HG03045 (cell line): Measurements from ENCODE around the gene DHX34.
"Not testable (repeated sequence)": the region's sequence is repeated elsewhere in the genome, so short reads cannot be mapped to it uniquely, and the experiment has no call there.

Experiments
- ATAC-seq: cut with Tn5 transposase; IDR thresholded peaks from one replicate; pipeline ENCODE4 v1.9.1; 2021; ENCODE audit warnings: mild to moderate bottlenecking, moderate library complexity; ENCODE audit not compliant: unreplicated experiment

The DHX34 gene

GRCh38 chr19:47388721-47389120 is 39.6 kb downstream of the DHX34 start:
- ATAC-seq: not testable (repeated sequence)

GRCh38 chr19:47389150-47389556 is 40.0 kb downstream of the DHX34 start:
- ATAC-seq: no peak

DNA sequence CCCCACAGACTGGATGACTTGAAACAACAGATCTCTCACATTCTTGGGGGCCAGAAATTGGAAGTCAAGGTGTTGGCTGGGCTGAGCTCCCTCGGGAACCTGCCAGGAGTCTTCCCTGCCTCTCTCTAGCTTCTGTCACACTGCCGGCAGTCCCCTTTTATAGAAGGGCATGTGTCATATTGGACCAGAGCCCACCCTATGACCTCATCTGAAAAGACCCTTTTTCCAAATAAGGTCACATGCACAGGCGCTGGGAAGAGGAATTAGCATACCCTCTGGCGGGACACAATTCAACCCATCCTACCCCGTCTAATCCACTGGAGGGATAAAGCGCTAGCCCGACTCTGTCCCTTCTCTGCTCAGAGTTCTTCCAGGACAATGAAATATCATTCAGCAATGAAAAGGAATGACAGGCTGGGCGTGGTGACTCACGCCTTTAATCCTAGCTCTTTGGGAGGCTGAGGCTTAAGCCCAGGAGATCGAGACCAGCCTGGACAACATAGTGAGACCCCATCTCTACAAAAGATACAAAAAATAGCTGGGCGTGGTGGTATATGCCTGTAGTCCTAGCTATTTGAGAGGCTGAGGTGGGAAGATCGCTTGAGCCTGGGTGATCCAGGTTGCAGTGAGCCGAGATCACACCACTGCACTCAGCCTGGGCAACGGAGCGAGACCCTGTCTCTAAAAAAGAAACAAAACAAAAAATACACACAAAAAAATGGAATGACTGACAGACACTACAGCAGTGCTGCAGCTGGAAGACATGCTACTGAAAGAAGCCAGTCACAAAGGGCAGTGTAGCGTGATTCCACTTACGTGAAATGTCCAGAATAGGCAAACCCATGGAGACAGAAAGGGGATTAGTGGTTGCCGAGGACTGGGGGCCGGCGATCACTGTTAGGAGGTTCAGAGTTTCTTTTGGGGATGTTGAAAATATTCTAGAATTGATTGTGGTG is 41.7 kb downstream of the DHX34 start:
- no peak for ATAC-seq

DNA sequence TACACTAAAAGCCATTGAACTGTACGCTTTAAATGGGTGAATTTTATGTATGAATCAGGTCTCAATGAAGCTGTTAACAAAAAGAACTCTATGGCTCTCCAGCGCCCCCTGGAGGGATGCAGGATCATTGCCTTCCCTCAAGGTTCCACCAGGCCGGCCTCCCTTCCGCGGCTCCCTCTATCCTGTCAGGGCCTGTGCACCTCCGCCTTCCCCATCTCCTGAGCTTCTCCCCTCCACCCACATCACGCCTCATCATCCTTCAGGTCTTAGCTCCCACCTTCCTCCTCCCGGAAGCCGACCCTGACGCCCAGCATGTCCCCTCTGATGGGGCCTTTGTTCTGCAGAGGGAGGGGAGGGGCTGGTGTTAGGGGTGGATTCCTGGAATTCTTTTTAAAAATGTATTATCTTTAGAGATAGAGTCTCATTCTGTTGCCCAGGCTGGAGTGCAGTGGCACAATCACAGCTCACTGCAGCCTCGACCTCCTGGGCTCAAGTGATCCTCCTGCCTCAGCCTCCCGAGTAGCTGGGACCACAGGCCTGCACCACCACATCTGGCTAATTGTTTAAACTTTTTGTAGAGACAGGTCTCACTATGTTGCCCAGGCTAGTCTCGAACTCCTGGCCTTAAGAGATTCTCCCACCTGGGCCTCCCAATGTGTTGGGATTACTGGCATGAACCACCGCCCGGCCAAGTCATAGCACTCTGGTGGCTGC is 42.6 kb downstream of the DHX34 start:
- ATAC-seq: no peak

GRCh38 chr19:47398707-47399597 is 49.8 kb downstream of the DHX34 start:
- no peak for ATAC-seq

DNA sequence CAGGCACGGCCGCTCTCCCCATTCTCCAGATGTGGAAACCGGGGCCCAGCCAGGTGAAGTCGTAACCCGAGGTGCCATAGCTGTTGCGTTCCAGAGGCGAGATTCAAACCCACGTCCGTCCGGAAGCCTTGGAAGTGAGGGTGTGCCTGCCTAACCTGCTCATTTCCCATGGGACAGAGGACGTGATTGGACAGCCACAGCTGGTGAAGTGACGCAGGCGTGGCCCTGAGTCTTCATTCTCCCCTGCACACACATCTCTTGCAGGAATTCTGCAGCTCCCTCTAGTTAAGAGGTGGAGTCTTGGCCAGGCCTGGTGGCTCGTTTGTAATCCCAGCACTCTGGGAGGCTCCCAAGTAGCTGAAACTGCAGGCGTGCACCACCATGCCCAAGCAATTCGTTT is 53.4 kb downstream of the DHX34 start:
- ATAC-seq: no peak

GRCh38 chr19:47404334-47405196 is 55.5 kb downstream of the DHX34 start:
- no peak for ATAC-seq

DNA sequence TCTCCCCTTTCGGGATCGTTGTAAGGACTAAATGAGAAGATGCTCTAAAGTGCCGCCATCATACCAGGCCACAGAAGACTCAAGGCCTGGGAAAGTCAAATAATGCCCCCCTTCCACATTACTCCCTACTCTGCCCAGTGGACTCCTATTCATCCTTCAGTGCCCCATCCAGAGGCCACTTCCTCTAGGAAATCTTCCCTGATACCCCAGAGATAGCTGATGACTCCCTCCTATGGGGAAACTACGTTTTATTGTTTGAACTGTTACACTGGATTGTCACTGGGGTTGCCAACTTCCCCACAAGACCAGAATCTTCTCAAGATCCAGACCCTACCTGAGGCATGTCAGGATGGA is 56.1 kb downstream of the DHX34 start:
- ATAC-seq: no peak

GRCh38 chr19:47405854-47406417 is 56.8 kb downstream of the DHX34 start:
- no peak for ATAC-seq

DNA sequence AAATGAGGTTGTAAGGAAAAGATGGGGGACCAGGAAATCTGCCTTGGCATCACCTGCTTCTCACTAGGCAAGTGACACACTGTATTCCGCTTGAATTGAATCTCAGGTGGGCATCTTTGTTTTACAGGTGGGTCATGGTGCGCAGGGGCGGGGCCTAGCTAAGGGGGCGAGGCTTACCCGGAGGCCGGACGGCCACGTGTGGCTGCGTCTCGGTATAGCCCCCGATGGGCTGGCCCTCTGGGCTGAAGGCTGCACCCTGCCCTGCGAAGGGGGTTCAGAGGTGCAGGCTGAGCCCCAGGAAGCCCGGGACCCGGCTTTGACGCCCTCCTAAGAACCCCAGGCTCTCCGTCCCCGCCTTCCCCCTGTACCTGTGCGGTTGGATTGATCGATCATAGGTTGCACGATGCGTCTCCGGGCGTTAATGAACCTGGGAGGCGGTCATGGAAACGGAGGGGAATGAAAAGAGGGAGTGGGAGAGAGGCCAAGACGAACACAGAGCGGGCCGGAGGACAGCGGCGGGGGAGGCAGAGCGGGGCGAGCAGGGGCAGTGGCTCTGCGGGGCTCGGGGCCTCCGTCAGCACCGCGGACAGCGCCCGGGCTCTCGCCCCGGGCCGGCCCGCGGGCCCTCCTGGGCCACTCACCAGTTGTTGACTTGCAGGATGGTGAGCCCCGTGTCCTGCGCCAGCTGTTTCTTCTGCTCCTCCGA is 57.7 kb downstream of the DHX34 start:
- ATAC-seq: no peak

DNA sequence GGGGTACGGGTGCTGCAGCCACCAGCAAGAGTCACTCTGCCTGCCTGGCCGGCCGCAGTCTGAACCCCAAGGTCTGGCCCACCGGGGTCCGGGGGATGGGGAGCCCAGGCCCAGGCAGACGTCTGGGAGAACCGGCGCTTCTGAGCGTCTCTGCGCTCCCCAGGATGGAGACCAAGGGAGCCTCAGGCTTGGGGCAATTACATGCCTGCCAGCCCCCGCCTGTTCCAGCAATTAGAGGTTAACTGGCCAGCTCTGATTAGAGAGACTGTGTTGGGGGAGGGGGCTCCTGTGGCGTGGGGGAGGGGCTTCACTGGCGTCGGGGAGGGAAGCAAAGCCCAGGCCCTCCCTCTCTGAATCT is 58.3 kb downstream of the DHX34 start:
- no peak for ATAC-seq

GRCh38 chr19:47408156-47408938 is 59.2 kb downstream of the DHX34 start:
- no peak for ATAC-seq

DNA sequence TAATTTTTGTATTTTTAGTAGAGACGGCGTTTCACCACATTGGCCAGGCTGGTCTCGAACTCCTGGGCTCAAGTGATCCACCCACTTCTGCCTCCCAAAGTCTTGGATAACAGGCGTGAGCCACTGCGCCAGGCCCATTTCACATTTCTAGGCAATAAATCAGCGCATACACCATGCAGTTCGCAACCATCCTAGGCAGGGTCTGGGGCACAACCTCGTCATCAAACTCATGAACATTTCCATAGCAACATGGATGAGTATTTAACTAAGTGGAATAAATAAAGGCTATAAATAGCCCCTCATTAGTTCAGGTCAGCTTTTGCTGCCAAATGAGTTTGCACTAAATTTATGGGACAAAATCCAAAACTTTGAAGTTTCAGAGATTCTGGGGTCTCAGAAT is 62.0 kb downstream of the DHX34 start:
- ATAC-seq: no peak

GRCh38 chr19:47411696-47412095 is 62.6 kb downstream of the DHX34 start:
- ATAC-seq: not testable (repeated sequence)

GRCh38 chr19:47413941-47414340 is 64.8 kb downstream of the DHX34 start:
- ATAC-seq: no peak

DNA sequence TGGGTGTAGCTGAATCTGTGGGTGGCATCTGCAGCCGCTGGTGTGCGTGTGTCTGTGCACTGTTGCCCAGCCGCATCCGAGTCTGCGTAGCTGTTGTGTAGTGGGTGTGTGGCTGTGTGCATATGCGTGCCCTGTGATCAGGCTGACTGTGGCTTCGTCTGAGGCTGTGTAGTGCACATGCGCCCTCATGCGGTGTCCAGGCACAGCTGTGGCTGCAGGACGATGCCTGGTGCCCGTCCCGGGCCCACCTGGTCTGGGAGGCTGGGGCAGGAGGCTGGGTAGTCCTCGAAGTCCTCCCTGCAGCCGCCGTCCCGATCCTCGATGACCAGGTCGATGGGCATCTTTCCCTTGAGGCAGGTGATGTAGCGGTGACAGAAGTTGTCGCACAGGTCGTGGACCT is 65.4 kb downstream of the DHX34 start:
- ATAC-seq: no peak

DNA sequence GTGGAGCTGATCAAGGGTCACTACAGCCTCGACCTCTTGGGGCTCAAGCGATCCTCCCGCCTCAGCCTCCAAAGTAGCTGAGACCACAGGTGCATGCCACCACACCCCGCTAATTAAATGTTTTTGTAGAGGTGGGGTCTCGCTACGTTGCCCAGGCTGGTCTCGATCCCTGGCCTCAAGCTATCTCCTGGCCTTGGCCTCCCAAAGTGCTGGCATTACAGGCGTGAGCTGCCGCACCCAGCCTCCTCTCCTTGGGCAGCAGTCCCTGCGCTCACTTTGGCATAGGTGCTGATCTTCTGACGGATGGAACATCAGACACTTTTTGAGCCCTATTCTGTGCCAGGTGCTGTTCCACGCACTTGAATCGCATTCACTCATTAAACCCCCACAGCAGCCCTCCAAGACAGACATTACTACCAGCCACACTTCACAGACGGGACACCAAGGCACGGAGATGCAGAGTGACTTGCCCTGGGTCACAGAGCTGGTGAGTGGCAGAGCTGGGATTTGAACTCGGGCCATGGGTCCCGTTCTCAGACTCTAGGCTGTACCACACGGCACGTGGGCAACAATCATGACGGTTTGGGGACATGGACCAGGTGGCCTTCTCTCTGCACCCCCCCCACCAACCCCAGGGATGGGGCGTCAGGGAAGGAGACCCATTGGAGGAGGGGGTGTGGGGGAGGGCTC is 67.0 kb downstream of the DHX34 start:
- ATAC-seq: no peak

DNA sequence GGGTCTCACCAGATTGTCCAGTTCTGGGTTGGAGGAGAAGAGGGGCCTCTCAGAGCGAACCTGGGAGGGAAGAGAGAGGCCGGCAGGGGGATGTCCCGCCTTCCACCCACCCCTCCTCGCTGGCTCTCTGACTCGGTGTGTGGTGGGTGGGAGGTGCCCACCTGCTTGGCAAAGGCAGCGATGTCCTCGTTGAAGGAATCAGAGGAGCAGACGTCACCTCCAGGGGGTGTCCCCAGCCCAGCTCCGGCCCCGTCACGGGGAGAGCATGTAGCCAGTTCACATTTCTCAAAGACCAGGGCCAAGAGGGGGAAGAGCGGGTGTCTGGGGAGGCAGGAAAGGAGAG is 67.5 kb downstream of the DHX34 start:
- no peak for ATAC-seq
